GM03348 (cell line): ENCODE measurements around the gene FGF21.
A peak's percentile ranks its signal among the peaks of the same experiment; 100 is the strongest.
"Not testable (repeated sequence)": the region's sequence is repeated elsewhere in the genome, so short reads cannot be mapped to it uniquely, and the experiment has no call there.

Experiments used
- DNase-seq: peaks from one replicate; pipeline ENCODE4 v3.0.0; 2012; ENCODE audit warnings: low spot score

FGF21 gene

DNA sequence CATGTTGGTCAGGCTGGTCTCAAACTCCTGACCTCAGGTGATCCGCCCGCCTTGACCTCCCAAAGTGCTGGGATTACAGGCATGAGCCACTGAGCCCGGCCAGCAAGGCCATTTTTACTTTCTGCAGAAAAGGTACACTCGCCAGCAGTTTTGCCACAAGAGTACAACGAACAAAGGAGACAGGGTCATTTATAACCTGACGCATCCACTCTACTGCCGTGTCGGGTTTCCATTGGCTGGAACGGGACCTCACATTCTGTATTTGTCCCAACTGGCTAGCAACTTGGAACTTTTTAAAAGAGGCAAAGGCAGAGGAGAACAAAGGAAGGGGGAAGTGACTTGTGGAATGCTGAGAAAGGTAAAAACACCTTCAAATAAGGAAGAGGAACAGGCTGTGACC lies 32.0 kb downstream of the FGF21 start:
- not testable (repeated sequence) for DNase-seq

DNA sequence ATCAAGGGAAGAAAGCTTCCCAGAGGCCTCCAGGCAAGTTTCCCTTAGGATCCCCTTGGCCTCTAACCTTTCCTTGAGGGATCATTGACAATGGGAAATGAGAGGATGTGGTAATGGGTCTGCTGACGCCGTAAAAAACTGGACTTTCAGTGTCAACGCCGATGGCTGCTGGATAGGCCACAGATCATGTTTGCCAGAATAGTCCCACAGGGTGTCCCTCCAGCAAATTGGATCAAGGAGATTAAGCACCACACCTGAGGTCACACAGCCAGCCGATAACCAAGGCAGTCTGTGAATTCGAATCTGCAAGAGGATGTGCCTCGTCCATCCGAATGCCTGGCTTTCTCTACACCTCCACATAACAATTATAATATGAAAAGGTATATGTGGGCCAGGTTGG lies 37.9 kb downstream of the FGF21 start:
- DNase-seq, result no peak

DNA sequence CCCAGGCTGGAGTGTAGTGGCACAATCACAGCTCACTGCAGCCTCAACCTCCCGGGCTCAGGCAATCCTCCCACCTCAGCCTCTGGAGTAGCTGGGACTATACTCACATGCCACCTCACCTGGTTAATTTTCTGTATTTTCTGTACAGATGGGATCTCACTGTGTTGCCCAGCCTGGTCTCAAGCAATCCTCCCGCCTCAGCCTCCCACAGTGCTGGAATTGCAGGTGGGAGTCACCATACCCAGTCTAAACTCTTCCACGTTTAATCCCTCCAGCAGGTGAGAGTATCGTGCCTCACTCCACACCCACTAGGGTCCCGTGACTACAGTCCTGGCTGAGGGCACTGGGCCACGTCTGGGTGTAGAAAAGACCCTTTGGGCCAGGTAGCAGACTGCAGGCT lies 39.0 kb downstream of the FGF21 start:
- no peak for DNase-seq

- peak; percentile 95 for DNase-seq
Observed at GRCh38 chr19:48795055-48795684, 39.8 kb downstream of the FGF21 start.

DNA sequence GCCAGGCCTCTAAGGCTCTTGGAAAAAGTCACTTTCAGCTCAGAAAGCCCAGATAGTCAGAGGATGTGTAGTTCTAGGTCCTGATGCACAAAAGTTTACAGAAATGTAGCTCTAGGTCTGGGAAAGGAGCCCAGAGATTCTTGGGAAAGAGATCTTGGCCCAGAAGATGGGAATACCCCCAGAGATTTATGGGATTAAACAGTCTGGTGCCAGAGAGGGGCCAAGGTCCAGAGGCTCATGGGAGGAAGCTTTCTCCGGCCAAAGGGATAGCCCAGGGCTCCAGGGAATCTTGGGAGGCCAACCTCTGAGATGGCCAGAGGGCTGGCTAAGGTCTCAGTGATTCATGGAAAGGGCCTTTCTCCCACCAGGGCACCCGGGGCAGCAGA lies 40.4 kb downstream of the FGF21 start:
- DNase-seq, result peak; percentile 36

GRCh38 chr19:48796298-48797083 lies 41.2 kb downstream of the FGF21 start:
- DNase-seq, result no peak

DNA sequence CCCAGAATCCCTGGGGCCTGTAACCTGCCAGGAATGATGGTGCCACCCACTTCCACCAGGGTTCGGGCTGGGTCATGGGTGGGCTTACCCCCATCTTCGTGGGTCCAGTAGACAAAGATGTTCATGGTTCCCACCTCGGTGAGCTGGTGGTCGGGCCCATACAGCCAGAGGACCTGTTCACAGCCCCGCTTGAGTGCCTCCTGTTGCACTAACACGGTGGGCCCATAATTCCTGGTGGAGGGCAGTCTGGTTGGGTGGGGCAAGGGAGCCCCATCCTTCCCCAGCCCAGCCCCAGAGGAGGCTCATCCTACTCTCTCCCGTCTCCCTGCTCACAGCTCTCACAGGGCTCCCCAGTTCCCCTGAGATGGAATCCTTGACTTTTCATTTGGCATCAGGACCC lies 41.8 kb downstream of the FGF21 start:
- DNase-seq, result no peak

DNA sequence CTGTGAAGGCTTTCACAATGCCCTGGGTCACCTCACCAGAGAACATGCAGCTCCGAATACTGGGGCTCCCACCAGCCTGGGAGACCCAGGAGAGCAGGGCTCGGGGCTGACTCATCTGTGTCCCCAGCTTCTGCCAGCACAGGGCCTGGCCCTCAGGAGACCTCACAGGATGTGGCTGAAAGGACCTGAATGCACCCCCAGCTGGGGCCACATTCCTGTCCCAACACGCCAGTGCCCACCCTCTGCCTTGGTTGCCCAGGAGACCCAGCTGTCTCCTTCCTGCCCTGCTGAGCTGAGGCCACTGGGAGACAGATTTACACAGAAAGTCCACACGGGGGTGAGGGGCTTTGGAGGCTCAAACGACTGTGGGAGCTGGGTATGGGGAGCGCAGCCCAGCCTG lies 43.6 kb downstream of the FGF21 start:
- no peak for DNase-seq

- no peak for DNase-seq
Observed at GRCh38 chr19:48799358-48800300, 44.3 kb downstream of the FGF21 start.

GRCh38 chr19:48802623-48803022 lies 47.3 kb downstream of the FGF21 start:
- no peak for DNase-seq

GRCh38 chr19:48804496-48804895 lies 49.2 kb downstream of the FGF21 start:
- DNase-seq, result no peak

GRCh38 chr19:48805452-48805851 lies 50.1 kb downstream of the FGF21 start:
- no peak for DNase-seq

DNA sequence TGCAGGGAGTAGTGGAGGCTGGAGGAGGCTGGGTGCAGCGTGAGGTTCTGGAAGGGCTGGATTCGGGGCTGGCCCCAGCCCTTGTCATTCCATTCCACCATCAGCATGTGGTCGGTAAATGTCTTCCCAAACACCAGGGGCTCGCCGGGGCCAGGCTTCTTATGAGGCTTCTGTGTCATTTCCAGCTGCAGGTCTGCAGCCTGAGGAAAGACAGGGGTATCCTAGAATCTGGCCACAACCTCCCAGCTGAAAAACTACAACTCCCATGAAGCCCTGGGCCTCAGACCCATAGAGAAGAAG lies 51.1 kb downstream of the FGF21 start:
- DNase-seq, result no peak

- DNase-seq, result peak; percentile 59
Observed at GRCh38 chr19:48806818-48807589, 51.7 kb downstream of the FGF21 start.

GRCh38 chr19:48807590-48808308 lies 52.4 kb downstream of the FGF21 start:
- no peak for DNase-seq
